Measurements from ENCODE around the gene GPC6.

The GPC6 gene

GRCh38 chr13:93769607-93770006 lies 543.0 kb downstream of the GPC6 start:
- no peaks in the 10 kb centered on the region for H3K9me3 ChIP-seq (ENCODE audit: control insufficient read depth, insufficient read depth, low read depth, low read length)
- H3K27ac ChIP-seq (ENCODE audit: extremely low read depth, low read depth, low read length): no peak overlapping the region
- no peaks in the 10 kb centered on the region for H3K4me1 ChIP-seq (ENCODE audit: control insufficient read depth, insufficient read depth, low read length)
- no peak for TF ChIP-seq SP2 (tag by site-specific recombination; IDR thresholded peaks at IDR 0.05)
- TF ChIP-seq ZNF266 (tag by site-specific recombination; IDR thresholded peaks at IDR 0.05; ENCODE audit: low read depth): no peak
- no peak for TF ChIP-seq ZSCAN4 (tag by site-specific recombination; IDR thresholded peaks at IDR 0.05)
- TF ChIP-seq SALL2 (tag by site-specific recombination; IDR thresholded peaks at IDR 0.05; ENCODE audit: borderline replicate concordance): no peak
- no peak for TF ChIP-seq SETDB1 (IDR thresholded peaks at IDR 0.05; ENCODE audit: insufficient read length, low read length)
- no peak for TF ChIP-seq ZFP69B (tag by site-specific recombination; IDR thresholded peaks at IDR 0.05)
- TF ChIP-seq ZNF214 (tag by site-specific recombination; IDR thresholded peaks at IDR 0.05; ENCODE audit: borderline replicate concordance): no peak
- TF ChIP-seq ZNF555 (tag by site-specific recombination; conservative IDR thresholded peaks at IDR 0.05): no peak
- TF ChIP-seq KLF17 (tag by site-specific recombination; IDR thresholded peaks at IDR 0.05): no peak
- POLR2A ChIA-PET: no interaction called here
- H3K4me3 ChIP-seq (ENCODE audit: low read depth, low read length): no peak overlapping the region
- no peaks in the 10 kb centered on the region for H3K36me3 ChIP-seq (ENCODE audit: control insufficient read depth in 2 of 2, insufficient read depth in 1 of 2, low read length in 2 of 2)
- CTCF ChIA-PET: no interaction called here

GRCh38 chr13:93771227-93771626 lies 544.6 kb downstream of the GPC6 start:
- Histone ChIP-seq H3K4me3 (ENCODE audit: low read depth, low read length) (no peak overlapping the region), H3K9me3 (ENCODE audit: control insufficient read depth, insufficient read depth, low read depth, low read length) (no peaks in the 10 kb centered on the region), H3K4me1 (ENCODE audit: control insufficient read depth, insufficient read depth, low read length) (no peaks in the 10 kb centered on the region), H3K36me3 (ENCODE audit: control insufficient read depth in 2 of 2, insufficient read depth in 1 of 2, low read length in 2 of 2) (no peaks in the 10 kb centered on the region), H3K27ac (ENCODE audit: extremely low read depth, low read depth, low read length) (no peak overlapping the region)
- ChIA-PET POLR2A (no interaction called here), CTCF (no interaction called here)
- TF ChIP-seq ZNF768 (tag by site-specific recombination; IDR thresholded peaks at IDR 0.05) (no peak), TCF7L2 (IDR thresholded peaks at IDR 0.05; ENCODE audit: borderline replicate concordance, low read depth, low read length) (no peak), ZNF610 (tag by site-specific recombination; IDR thresholded peaks at IDR 0.05; ENCODE audit: borderline replicate concordance) (no peak), ZNF571 (tag by site-specific recombination; IDR thresholded peaks at IDR 0.05) (no peak), ZNF133 (tag by site-specific recombination; IDR thresholded peaks at IDR 0.05) (no peak), ZBTB1 (tag by site-specific recombination; IDR thresholded peaks at IDR 0.05) (no peak), ZNF596 (tag by site-specific recombination; IDR thresholded peaks at IDR 0.05) (no peak)

- POLR2A ChIA-PET: no interaction called here
- no peak for TF ChIP-seq ZFP41 (tag by site-specific recombination; IDR thresholded peaks at IDR 0.05; ENCODE audit: borderline replicate concordance)
- TF ChIP-seq ZNF513 (tag by site-specific recombination; IDR thresholded peaks at IDR 0.05): no peak
- TF ChIP-seq ZXDB (tag by site-specific recombination; IDR thresholded peaks at IDR 0.05): no peak
- no peak for TF ChIP-seq GFI1B (tag by site-specific recombination; IDR thresholded peaks at IDR 0.05)
- TF ChIP-seq ZNF280D (tag by site-specific recombination; IDR thresholded peaks at IDR 0.05): no peak
- CTCF ChIA-PET: no interaction called here
- H3K27ac ChIP-seq (ENCODE audit: extremely low read depth, low read depth, low read length): no peak overlapping the region
- H3K4me1 ChIP-seq (ENCODE audit: control insufficient read depth, insufficient read depth, low read length): no peaks in the 10 kb centered on the region
- H3K4me3 ChIP-seq (ENCODE audit: low read depth, low read length): no peak overlapping the region
- H3K36me3 ChIP-seq (ENCODE audit: control insufficient read depth in 2 of 2, insufficient read depth in 1 of 2, low read length in 2 of 2): no peaks in the 10 kb centered on the region
- H3K9me3 ChIP-seq (ENCODE audit: control insufficient read depth, insufficient read depth, low read depth, low read length): no peaks in the 10 kb centered on the region
Measured at GRCh38 chr13:93771782-93772181, 545.2 kb downstream of the GPC6 start.
